Upper lobe of right lung (tissue), 1 donor: Measurements from ENCODE around the gene TF. TPM values are rescaled to one million over a fixed set of nuclear protein-coding genes. Genes with fewer than 3 reads are reported as not detected.

ENCODE experiments used
- ATAC-seq: fragments of 200-7000 bp; cut with Tn5 transposase; one replicate; pipeline ENCODE4 v1.9.1; 2020; ENCODE audit warnings: mild to moderate bottlenecking, moderate library complexity
- DNase-seq: peaks from one replicate; pipeline ENCODE4 v3.0.0-alpha.2; 2020
- H3K27ac ChIP-seq: fragments of 200-600 bp; one replicate; pipeline ENCODE4 v1.8.0; 2022
- H3K27me3 ChIP-seq: fragments of 200-600 bp; one replicate; pipeline ENCODE4 v1.8.0; 2022; ENCODE audit warnings: mild to moderate bottlenecking
- H3K36me3 ChIP-seq: fragments of 200-600 bp; one replicate; pipeline ENCODE4 v1.8.0; 2022
- H3K4me1 ChIP-seq: fragments of 200-600 bp; one replicate; pipeline ENCODE4 v1.8.0; 2022
- H3K4me3 ChIP-seq: fragments of 200-600 bp; one replicate; pipeline ENCODE4 v1.8.0; 2022; ENCODE audit warnings: mild to moderate bottlenecking
- H3K9me3 ChIP-seq: fragments of 200-600 bp; one replicate; pipeline ENCODE4 v1.8.0; 2022
- intact Hi-C: fragments of 100-400 bp; cut with DNase I; formaldehyde crosslinking; loops from one replicate; pipeline ENCODE4 v1.11.0; 2022
- total RNA-seq: library from RNA; stranded (reverse); fragmentation: NEBNext Ultra II Directional; extraction: Animal tissue kit (Norgen Biotek cat#: 25700); gene quantifications from one replicate; pipeline ENCODE4 v1.2.1, GENCODE V29; 2021
- TF ChIP-seq, protein P1 (sequence below): fragments of 200-600 bp; IDR thresholded peaks from one replicate; pipeline ENCODE4 v1.8.0; 2022; ENCODE audit warnings: antibody characterized with exemption
- donor health status: DM: no; HTN: yes; CAD: no; lungs with severe emphysema.

The TF gene
- total RNA-seq, 1 donor from 2014 or later = 1.3 TPM

DNA sequence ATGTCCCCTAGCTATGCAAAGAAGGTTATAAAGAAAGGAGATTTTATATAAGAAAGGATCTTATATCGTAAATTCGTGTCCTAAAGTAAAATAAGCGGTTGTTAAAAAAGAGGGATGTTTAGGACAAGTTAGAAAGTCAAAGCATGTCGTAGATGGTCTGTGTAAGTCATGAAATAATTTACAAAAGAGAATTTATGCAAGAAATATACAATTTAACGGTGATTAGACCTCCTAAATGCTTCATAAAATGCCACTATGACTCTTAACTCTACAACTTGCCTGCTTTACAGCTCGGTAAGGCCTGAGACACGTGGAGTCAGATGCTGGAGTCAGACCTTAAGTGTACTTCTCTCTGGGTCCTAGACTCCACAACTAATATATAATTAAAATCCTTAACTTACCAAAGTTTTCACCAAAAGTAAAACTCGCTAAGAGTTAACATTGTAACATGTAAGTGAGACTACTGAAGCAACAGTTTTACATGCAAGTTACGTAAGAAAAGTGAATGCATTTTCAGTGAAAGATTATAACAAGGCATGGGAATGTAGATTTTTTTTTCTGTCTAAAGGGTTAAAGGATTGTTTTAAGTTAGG lies 46.1 kb downstream of the TF start:
- H3K4me1 ChIP-seq = no peaks in the 10 kb centered on the region
- no peaks in the 10 kb centered on the region for H3K27me3 ChIP-seq
- no peaks in the 10 kb centered on the region for H3K9me3 ChIP-seq
- no peak for DNase-seq
- intact Hi-C loops = no loop called here
- ATAC-seq = no peak
- TF ChIP-seq, protein P1, sequence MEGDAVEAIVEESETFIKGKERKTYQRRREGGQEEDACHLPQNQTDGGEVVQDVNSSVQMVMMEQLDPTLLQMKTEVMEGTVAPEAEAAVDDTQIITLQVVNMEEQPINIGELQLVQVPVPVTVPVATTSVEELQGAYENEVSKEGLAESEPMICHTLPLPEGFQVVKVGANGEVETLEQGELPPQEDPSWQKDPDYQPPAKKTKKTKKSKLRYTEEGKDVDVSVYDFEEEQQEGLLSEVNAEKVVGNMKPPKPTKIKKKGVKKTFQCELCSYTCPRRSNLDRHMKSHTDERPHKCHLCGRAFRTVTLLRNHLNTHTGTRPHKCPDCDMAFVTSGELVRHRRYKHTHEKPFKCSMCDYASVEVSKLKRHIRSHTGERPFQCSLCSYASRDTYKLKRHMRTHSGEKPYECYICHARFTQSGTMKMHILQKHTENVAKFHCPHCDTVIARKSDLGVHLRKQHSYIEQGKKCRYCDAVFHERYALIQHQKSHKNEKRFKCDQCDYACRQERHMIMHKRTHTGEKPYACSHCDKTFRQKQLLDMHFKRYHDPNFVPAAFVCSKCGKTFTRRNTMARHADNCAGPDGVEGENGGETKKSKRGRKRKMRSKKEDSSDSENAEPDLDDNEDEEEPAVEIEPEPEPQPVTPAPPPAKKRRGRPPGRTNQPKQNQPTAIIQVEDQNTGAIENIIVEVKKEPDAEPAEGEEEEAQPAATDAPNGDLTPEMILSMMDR = no peak
- H3K27ac ChIP-seq = no peak overlapping the region
- H3K4me3 ChIP-seq = no peak overlapping the region
- H3K36me3 ChIP-seq = no peaks in the 10 kb centered on the region

DNA sequence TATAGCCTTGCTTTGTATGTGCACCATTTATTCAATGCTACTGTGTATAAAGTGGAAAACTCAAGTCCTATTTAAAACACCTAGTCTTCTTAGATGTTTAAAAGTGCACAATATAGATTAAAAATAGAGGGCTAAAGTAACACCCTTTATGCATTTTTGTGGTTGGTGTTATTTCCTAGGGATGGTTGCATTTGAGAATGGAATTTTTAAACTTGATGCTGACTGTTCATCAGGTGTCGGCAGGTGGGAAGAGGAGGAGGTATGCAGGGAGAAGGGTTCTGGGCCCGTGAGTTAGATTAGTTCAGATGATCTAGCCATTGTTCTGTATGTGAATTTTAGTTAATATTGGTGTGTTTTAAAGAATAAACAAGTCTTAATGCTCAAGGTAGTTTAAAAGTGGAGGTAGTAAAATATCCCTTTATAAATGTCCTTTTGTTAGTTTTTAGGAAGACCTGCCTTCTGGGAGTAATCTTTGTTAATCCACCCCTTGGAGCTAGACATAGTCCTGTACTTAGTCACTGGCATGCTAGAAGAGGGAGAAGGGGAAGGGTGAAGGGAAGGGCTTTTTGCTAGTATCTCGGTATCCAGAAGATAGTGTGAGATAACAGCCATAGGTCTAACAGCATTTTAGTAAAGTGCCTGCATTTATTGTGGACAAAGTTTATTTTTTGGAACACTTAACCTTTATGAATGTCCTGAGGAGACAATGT lies 51.4 kb downstream of the TF start:
- TF ChIP-seq, protein P1 = no peak
- H3K9me3 ChIP-seq = no peaks in the 10 kb centered on the region
- intact Hi-C loops = no loop called here

DNA sequence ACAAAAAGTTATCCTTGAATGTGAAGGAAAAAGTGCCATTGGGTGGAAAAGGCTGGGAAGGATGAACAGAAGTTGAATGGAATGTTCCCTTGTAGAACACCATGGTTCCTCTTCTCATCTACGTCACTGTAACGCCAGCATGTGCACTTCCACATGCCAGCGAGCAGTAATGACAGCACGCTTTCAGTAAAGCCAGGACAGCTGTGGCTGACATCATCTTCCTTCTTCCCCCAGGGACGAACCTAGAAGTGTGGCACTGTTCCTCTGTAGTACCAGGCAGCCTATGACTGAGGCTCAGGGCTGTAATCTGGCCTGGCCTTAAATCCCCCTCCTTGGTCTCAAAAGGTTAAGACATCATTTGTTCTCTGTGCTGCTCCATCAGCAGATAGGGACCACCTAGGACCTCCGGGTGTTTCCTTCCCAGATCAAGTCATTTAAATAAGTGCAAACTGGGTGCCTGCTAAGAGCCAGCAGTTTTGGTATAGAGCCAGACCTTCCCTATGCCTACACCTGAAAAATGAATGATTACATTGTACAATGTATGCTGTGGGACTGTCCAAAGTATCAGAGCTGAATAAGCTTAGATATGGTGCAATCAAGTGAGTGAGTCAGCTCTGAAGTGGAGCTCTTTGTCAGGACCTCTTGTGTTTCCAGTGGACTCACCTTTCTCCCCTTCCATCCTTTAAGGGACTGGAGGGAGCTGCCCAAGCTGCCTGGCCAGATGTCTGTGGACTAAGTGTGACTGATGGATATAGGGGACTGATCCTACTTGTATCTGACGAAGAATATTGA lies 53.8 kb downstream of the TF start:
- Histone ChIP-seq H3K27ac (no peak overlapping the region), H3K4me3 (no peak overlapping the region), H3K4me1 (no peaks in the 10 kb centered on the region), H3K9me3 (no peaks in the 10 kb centered on the region), H3K36me3 (no peaks in the 10 kb centered on the region), H3K27me3 (no peaks in the 10 kb centered on the region)
- intact Hi-C loops = no loop called here
- TF ChIP-seq, protein P1 = no peak
- DNase-seq (no peak), ATAC-seq (peak; percentile 67)

More for the DNA sequence above, 51.4 kb downstream of the TF start:
- no peak overlapping the region for H3K27ac ChIP-seq
- ATAC-seq (no peak), DNase-seq (no peak)
- H3K4me3 ChIP-seq = no peak overlapping the region
- H3K27me3 ChIP-seq = no peaks in the 10 kb centered on the region
- H3K4me1 ChIP-seq = no peaks in the 10 kb centered on the region
- H3K36me3 ChIP-seq = no peaks in the 10 kb centered on the region

DNA sequence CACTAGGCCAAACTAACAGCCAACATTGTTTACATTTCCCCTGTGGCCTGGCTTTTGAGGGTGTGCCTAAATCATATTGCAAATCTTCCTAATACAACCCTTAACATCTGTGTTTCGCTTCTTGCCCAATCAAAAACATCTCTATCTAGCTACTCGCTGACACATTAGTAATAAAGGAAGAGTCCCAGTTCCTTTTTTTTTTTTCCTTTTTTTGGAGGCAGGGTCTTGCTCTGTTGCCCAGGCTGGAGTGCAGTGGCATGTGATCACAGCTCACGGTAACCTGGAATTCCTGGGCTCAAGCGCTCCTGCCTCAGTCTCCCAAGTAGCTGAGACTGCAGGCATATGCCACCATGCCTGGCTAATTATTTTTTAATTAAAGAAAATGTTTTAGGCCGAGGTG lies 57.3 kb downstream of the TF start:
- H3K4me1 ChIP-seq = peaks cover 7% of the 10 kb centered on the region
- H3K9me3 ChIP-seq = no peaks in the 10 kb centered on the region
- intact Hi-C loops = no loop called here
- H3K27ac ChIP-seq = no peak overlapping the region
- ATAC-seq = no peak
- H3K4me3 ChIP-seq = no peak overlapping the region
- no peaks in the 10 kb centered on the region for H3K27me3 ChIP-seq
- peaks cover 10% of the 10 kb centered on the region for H3K36me3 ChIP-seq
- DNase-seq = no peak
- TF ChIP-seq, protein P1 = no peak

DNA sequence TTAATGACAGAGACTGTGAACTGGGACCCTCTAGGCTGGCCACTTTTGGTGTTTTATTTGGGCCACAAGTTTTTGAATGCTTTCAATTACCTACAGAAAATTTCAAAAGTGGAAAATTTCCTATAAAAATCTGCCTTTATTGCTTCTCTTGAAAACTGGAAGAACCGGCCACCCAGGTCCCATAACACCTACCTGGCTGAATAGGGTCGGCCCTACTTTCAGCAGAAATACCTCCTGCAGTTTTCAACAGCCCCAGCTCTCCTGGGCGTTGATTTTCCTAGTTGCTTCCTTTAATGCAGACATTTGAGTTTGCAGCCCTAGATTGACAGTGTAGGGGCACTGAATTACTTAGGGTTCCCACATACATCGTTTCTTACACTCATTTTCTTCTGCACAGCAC lies 58.7 kb downstream of the TF start:
- H3K9me3 ChIP-seq = no peaks in the 10 kb centered on the region
- H3K27me3 ChIP-seq = no peaks in the 10 kb centered on the region
- peaks cover 24% of the 10 kb centered on the region for H3K36me3 ChIP-seq
- TF ChIP-seq, protein P1 = no peak
- DNase-seq (no peak), ATAC-seq (no peak)
- intact Hi-C loops = no loop called here
- H3K4me1 ChIP-seq = peaks cover 7% of the 10 kb centered on the region
- peak overlapping the region; percentile 79 for H3K4me3 ChIP-seq
- H3K27ac ChIP-seq = no peak overlapping the region
